ENCODE results near the gene GYS1. TPM values are rescaled to one million over a fixed set of nuclear protein-coding genes. Genes with fewer than 3 reads are reported as not detected.

GYS1 gene
- polyA plus RNA-seq, 4 donors: 35.9 to 53.8 (median 48.2) TPM

DNA sequence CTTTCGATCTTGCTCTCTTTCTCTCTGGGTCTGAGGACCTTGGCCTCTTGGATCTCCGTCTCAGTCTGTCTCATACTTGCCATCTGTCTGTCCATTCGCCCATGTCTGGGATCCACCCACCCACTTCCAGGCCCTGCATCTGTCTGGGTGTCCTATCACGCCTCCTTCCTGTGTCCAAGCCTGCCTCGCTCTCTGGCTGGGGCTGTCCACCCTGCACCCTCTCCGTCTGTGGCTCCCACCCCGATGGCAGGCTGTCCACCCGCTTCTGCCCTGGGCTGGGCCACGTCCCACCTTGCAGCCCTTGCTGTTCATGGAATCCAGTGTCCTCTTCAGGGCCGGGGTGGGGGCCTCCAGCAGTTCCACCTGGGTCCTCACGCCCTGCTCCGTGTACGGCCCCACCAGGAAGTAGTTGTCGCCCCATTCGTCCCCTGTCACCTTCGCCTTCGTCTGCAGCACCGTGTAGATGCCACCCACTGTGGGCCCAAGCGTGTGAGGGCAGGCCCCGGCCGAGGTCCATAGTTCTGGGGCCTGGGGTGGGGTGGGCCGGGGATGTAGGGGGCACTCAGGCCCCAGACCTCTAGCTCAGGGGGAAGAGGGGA is 2.0 kb downstream of the GYS1 start:
- DNase-seq (ENCODE audit: low read depth in 4 of 4, low spot score in 2 of 4): no peak

DNA sequence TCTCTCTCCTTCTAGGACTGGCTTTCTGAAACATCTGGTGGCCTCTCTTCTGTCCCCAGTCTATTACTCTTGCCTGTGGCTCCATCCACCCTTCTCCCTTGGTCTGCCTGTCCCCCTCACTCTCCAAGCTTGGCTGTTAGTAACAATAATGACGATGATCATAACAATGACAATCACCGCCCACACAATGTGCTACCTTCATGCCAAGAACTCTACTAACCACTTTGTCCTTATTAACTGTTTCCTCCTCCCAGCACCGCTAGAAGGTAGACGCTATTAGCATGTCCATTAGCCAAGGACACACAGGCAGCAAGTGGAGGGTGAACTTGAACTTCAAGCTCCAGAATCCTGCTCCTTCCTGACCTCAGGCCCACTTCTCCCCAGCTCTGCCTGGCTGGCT is 2.7 kb downstream of the GYS1 start:
- DNase-seq (ENCODE audit: low read depth in 4 of 4, low spot score in 2 of 4): no peak

DNA sequence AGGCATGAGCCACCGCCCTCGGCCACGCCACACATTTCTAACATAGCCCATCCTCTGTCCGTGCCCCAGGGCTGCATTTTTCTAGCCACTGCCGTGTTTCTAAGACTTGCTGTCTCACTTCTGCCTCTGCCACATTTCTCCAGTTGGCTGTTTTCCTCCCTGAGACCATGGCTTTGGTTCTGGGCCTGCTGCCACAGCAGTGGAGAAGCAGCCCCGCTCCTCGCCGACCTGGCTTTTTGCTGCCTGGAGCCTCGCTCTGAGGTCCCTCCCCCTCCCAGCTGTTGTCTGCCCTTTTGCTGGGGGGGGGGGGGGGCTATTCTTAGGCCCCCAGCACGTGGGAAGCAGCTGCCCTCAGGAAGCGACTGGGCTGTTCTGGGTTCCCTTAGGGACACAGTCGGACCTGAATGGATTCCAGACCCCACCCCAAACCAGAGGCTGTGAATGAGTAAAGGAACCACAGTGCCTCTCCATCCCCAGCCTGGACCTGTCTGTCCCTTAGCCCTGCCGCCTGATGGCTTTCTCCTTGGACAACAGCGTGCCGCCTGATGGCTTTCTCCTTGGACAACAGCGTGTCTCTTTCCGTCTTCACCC is 3.3 kb downstream of the GYS1 start:
- DNase-seq (ENCODE audit: low read depth in 4 of 4, low spot score in 2 of 4): no peak

DNA sequence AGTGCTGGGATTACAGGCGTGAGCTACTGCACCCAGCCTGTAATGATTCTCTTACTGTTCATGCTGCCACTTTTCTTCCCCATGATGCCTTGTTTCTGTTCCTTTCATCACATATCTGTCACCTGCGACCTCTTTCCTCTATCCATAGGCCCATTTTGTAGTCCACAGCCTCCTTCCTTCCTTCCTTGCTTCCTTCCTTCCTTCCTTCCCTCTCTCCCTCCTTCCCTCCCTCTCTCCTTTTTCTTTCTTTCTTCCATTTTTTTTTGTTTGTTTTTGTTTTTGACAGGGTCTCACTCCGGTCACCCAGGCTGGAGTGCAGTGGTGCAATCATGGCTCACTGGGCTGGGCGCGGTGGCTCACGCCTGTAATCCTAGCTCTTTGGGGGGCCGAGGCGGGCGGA is 4.2 kb downstream of the GYS1 start:
- DNase-seq (ENCODE audit: low read depth in 4 of 4, low spot score in 2 of 4): no peak

DNA sequence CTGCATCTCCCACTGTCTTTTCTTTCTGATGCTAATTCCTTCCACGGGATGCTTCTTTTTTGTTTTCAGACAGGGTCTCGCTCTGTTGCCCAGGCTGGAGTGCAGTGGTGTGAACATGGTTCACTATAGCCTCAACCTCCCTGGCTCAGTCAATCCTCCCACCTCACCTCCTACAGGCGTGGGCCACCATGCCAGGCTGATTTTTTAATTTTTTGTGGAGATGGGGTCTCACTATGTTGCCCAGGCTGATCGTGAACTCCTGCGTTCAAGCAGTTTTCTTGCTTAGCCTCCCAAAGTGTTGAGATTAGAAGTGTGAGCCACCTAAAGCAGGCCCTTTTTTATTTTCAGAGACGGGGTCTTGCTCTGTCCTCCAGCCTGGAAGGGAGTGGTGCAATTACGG is 4.8 kb downstream of the GYS1 start:
- no peak for DNase-seq (ENCODE audit: low read depth in 4 of 4, low spot score in 2 of 4)

DNA sequence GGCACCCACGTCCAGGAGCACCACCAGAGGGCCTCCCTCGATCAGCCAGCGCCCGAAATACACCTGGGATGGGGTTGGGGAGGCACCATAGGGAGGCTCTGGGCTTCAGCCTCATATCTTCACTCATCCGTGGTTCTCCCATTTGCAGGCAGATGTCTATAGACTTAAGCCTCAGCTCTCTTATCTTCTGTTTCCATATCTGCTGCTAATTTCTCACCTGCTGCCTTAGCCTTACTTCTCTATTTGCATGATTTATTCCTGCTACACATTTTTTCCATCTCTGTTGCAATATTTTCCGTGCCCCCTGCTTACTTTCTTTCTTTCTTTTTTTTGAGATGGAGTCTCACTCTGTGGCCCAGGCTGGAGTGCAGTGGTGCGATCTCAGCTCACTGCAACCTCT is 5.8 kb downstream of the GYS1 start:
- no peak for DNase-seq (ENCODE audit: low read depth in 4 of 4, low spot score in 2 of 4)

DNA sequence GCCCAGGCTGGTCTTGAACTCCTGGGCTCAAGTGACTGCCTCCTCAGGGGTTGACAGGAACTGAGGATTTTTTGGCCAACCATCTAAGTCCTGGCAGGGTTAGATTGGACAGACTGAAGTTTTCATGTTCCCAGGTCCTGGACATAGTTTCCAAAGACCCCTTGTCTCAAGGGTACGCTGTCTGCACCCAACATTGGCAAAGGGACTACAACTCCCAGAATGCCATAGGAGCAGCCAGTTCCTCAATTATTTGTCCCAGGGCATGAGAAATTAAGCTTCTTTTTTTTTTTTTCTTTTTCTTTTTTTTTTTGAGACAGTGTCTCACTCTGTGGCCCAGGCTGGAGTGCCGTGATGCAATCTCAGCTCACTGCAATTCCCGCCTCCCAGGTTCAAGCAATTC is 6.9 kb downstream of the GYS1 start:
- DNase-seq (ENCODE audit: low read depth in 4 of 4, low spot score in 2 of 4): no peak

DNA sequence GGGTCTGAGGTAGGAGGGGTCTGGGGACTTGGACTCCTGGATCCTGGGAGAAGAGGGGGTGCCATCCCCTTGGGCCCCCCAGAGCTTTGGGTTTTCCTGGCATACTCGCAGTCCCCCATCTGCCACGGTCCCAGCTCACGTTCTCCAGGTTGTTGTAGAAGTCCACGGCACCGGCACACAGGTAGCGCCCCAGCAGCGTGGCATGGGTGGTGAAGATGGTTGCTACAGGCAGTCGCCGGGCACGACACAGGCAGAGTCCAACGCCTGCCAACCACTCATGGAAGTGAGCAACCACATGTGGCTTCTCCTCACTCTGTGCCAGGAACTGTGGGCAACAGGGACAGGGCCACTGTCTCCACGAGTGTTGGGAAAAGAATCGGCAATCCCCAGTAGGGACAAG is 7.4 kb downstream of the GYS1 start:
- no peak for DNase-seq (ENCODE audit: low read depth in 4 of 4, low spot score in 2 of 4)

DNA sequence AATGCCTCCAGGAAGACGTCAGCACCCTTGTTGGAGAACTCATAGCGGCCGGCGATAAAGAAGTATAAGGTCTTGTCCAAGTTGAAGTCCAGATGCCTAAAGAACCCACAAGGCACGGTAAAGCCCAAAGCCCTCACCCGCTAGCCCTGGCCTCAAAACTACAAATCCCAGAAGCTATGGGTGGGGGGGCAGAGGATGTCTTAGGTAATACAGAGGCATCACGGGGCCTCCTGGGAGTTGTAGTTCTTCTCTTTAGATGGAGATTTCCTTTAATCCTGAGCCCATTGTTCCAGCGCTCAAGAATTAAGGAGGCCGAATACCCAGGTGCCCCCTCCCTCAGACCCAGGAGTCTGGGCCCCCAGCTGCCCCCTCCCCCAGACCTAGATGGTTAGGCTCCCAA is 10.8 kb downstream of the GYS1 start:
- no peak for DNase-seq (ENCODE audit: low read depth in 4 of 4, low spot score in 2 of 4)

DNA sequence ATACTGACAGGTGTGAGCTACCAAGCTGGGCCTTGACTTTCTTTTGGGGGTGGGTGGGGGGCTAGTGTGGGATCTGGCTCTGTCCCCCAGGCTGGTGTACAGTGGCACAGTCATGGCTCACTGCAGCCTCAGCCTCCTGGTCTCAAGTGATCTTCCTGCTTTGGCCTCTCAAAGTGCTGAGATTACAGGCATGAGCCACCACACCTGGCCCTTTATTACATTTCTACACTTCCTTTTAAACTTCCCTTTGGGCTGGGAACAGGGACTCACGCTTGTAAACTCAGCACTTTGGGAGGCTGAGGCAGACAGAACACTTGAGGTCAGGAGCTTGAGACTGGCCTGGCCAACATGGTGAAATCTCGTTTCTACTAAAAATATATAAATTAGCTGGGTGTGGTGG is 16.0 kb downstream of the GYS1 start:
- no peak for DNase-seq (ENCODE audit: low read depth in 4 of 4, low spot score in 2 of 4)

DNA sequence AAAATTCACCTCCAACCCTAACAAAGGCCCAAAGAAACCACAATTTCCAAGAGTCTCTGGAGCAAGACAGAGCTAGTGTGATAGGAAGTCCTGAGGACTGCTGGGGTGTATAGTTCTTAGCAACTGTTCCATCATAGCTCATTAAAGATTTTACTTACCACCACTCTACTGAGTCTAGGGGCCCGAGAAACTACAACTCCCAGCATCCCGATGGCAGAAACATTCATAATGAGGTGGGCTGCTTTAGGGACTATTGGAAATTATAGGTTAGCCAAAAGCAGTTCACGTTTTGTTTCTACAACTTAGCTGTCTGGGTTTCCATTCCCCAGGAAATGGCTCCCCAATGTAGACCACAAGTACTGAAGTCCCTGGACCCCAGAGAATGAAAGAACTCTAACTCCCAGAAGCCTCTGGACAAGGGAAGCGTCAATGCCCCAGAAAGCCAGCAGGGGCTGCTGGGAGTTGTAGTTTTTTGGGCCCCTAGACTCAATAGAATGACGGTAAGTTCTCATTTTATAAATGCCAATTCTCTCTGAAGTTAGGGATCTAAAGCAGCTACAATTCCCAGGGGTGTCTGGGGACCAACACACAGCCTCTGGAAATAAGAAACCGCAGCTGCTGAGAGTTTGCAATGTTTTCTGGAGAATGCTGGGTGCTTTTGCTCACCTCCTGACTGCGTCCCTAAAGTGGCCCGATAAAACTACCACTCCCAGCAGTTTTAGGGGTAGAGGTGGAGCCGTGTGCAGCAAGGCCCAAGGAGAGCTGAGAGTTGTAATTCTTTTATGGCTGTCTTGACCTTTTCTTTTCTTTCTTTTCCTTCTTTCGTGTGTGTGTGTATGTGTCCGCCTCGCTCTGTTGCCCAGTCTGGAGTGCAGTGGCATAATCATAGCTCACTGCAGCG is 16.9 kb downstream of the GYS1 start:
- DNase-seq (ENCODE audit: low read depth in 4 of 4, low spot score in 2 of 4): no peak

DNA sequence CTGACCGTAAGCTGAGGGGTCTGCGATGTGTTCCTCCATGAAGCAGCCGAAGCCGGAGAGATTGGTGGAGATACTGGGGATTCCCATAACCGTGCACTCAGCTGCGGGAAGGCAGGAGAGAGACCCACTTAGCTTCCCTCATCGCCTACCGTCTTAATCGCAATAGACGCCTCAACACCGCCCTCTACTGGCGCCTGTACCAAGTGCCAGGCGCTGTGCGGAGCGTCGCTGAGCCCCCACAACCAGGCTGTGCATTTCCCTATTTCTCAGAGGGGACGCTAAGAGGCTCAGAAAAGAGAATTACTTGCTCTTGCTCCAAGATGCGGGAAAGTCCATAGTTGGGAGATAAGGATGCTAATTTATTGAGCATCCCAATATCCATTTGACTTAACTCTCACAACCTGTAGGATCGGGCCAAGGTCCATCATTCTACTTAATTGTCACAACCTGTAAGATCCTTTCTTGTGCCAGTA is 22.1 kb downstream of the GYS1 start:
- no peak for DNase-seq (ENCODE audit: low read depth in 4 of 4, low spot score in 2 of 4)

DNA sequence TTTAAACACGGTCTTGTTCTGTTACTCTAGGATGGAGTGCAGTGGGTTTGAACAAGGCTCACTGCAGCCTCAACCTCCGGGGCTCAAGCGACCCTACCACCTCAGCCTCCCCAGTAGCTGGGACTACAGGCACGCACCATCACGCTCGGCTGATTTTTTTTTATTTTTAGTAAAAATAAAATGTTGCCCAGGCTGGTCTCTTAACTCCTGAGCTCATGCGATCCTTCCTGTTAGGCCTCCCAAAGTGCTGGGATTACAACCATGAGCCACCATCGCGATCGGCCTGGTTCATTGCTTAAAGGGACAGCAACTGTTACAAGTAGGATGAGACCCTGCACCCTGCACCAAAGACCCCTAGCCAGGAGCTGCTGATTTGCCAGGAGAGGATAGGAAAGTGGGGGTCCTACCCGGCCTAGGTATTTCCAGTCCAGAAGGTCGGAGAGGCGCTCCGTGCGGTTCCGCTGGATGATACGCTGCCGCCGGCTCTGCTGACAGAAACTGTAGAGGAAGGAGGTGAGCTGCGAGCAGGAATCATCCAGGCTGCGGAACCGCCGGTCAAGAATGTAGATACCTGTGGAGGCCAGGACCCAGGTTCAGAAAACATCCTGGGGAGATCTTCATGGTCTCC is 22.9 kb downstream of the GYS1 start:
- no peak for DNase-seq (ENCODE audit: low read depth in 4 of 4, low spot score in 2 of 4)

DNA sequence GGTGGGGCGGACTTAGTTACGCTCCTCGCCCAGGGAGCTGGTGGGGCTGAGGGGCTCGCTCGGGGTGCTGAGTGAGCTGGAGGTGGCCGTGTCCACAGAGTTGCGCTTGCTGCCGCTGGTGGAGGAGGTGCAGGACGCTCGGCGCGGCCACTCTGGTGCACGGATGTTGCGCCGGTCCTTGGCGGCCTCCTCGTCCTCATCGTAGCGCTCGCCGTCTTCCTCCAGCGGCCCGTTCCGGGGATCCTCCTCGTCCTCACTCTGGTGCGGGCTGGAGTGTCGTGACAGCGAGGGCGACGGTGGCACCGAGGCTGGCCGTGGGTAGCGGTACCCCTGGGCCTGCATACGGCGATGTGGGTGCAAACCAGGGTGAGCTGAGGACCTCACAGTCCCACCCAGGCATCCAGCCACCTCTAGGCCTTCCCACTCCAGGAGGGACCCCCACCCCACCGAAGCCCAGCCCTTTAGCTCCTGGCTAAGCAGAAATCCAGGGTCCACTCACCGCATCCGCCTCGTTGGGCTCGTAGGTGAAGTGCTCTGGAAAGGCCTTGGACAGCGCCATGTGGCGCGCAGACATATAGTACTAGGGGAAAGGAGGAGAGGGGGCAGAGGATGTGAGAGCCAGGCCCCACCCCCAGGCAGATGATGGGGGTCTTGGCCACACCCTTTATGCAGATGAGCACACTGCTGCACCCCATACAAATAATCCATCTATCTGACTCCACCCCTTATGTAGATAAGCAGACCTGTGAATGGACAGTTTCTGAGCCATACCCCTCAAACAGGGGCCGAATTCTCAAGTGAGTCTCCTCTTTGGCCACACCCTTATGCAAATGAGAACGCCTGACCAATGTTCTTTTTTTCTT is 23.6 kb downstream of the GYS1 start:
- no peak for DNase-seq (ENCODE audit: low read depth in 4 of 4, low spot score in 2 of 4)

DNA sequence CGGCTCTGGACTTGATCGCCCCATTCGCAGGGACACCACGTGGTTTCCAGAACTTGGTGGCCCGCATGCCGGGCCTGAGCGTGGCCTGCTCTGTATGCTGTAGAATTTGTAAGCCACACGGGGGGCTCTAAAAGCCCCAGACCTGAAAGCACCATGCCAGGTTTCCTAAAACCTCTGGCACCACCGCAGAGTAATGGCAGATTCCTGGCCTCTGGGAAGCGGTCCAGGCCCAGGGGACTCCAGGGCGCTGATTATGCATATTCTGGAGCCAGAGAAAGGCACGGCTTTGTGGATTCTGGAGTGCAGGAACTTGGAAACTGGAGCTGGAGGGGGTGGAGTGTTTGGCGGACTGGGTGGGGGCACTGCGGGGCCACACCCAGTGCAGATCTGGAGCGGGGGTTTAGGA is 24.3 kb downstream of the GYS1 start:
- no peak for DNase-seq (ENCODE audit: low read depth in 4 of 4, low spot score in 2 of 4)

DNA sequence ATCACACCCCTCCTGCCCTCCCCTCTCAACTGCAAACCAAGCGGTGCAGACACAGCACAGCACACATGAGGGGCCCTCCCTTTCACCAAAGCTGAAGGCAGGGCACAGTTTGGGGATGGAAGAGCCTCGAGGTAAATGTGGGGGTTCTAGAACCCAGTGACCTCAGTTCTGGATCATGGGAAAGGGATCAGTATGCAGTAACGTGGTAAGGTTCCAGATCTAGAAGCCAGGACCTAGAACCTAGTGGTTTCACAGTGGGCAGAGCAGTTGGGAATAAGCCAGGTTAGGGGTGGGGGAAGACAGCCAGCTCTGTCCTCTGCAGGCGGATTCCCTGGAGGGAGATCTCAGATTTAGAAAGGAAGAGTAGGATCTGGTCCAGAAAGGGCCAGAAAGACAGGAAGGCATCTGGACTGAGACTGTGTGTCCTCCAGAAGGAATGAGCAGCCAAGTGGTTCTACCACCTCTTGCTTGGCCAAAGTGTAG is 24.9 kb downstream of the GYS1 start:
- DNase-seq (ENCODE audit: low read depth in 4 of 4, low spot score in 2 of 4): no peak

DNA sequence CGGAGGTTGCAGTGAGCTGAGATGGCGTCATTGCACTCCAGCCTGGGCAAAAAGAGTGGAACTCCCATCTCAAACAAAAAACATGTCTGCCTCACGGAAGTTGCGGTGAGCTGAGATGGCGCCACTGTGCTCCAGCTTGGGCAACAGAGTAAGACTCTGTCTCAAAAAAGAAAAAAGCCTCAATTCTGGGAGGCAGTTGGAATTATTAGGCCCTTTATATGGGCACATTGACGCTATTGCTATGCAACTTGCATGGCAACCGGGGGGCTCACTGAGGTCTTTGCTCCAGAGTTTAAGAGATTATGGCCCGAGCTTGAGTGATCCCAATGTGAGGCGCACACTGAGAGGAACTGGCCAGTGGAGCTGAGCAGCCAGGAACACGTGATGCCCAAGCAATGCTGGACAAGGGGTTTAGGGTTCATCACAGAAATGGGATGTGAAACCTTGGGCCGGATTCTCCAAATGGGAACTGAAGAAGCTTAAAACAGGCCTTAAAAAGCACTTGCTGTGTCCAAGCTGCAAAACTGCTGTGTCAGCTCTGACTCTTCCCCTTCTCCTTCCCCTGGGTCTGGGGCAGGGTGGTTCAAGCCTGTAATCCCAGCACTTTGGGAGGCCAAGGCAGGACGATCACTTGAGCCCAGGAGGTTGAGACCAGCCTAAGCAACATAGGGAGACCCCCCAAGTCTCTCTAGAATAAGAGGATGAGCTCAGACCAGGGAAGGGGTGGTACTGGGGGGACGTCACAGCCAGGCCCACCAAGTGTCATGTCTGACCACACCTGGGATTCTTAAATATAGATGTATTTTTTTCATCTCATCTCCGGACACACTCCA is 25.5 kb downstream of the GYS1 start:
- no peak for DNase-seq (ENCODE audit: low read depth in 4 of 4, low spot score in 2 of 4)

DNA sequence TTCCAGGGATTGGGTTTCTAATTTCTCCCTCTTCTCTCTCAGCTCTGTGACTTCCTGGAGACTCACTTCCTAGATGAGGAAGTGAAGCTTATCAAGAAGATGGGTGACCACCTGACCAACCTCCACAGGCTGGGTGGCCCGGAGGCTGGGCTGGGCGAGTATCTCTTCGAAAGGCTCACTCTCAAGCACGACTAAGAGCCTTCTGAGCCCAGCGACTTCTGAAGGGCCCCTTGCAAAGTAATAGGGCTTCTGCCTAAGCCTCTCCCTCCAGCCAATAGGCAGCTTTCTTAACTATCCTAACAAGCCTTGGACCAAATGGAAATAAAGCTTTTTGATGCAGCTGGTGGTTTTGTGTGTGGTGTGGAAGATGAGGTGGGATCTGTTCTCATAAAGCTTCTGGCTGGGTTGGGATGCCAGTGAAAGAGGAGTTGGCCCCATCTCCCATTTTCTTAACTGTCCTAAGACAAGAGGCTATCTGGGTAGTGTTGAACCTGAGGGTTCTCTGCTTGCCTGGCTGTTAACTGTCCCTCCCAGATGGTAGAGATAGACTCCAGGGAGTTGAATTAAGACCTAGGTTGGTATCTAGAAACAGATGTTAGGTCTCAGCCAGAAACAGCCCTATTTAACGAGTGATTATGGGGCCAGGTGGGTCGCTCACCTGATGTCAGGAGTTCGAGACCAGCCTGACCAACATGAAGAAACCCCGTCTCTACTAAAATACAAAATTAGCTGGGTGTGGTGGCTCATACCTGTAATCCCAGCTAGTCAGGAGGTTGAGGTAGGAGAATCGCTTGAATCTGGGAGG is 26.4 kb downstream of the GYS1 start:
- DNase-seq (ENCODE audit: low read depth in 4 of 4, low spot score in 2 of 4): no peak

Data from left renal cortex interstitium (tissue), 4 donors.